Measurements from ENCODE around the gene THOC2.

- no peak for TF ChIP-seq POLR2AphosphoS5 (IDR thresholded peaks at IDR 0.05; ENCODE audit: low read depth, low read length)
- no peak for TF ChIP-seq REST (IDR thresholded peaks at IDR 0.05; ENCODE audit: insufficient read depth in 1 of 2, low read depth in 2 of 2, low read length in 2 of 2)
- no peak for TF ChIP-seq FOXP2 (optimal IDR thresholded peaks at IDR 0.05; ENCODE audit: borderline replicate concordance, extremely low read depth, extremely low read length, insufficient read depth)
Measured at GRCh38 chrX:123691776-123692175, 41.1 kb downstream of the THOC2 start.

Measured in PFSK-1 (cell line).